ENCODE data around the gene HINFP. TPM values are rescaled to one million over a fixed set of nuclear protein-coding genes. Genes with fewer than 3 reads are reported as not detected.
A peak's percentile ranks its signal among the peaks of the same experiment; 100 is the strongest.

HINFP gene
- total and polyA plus RNA-seq, 9 of the 15 experiments (the other 6 are each of a cell fraction or from before 2014, with no cell fraction given) = 13.8 to 34.1 (median 22.5) TPM

GRCh38 chr11:119081682-119082260, 39.6 kb upstream of the HINFP start:
- peaks cover 59% of the 10 kb centered on the region; the same call in 2 of the 3 replicates for H3K36me3 ChIP-seq (ENCODE audit: control insufficient read depth, insufficient read depth, low read length)
- no TSS peak for BruUV-seq (replicated peaks)
- ChIA-PET CTCF (ENCODE audit: low intra/inter-chr PET ratio) (no interaction called here), POLR2A (interaction anchor here (0.6 to 2.5 kb wide), 8 partner anchors 7 to 75 kb away, joined by 3 to 17 read pairs (median 3); no protein-coding TSS in a partner anchor)
- in situ Hi-C loops (cut with MboI) = no loop called here
- 65% methylated on average over 7 of the region's 7 CpGs for WGBS (ENCODE audit: insufficient coverage, low coverage, missing lambda C conversion rate)
- DNase-seq (ENCODE audit: extremely low read depth in 1 of 4, low spot score in 3 of 4) = no peak
- TF ChIP-seq ZNF57 (CRISPR knock-in tag; IDR thresholded peaks at IDR 0.05) (no peak), NFIC (IDR thresholded peaks at IDR 0.05) (no peak), PRDM10 (IDR thresholded peaks at IDR 0.05; ENCODE audit: partially characterized antibody) (peak; percentile 16), SMC3 (conservative IDR thresholded peaks at IDR 0.05; ENCODE audit: insufficient read depth, low read depth, low read length) (no peak)
- no peaks in the 10 kb centered on the region for H3K9me3 ChIP-seq (replicated peaks; ENCODE audit: control insufficient read depth, insufficient read depth, low read depth, low read length)
- peaks cover 11 to 18% of the 10 kb centered on the region in 2 experiments; a peak in 3 of 5 replicates for H3K4me1 ChIP-seq (replicated peaks in 1 of 2; ENCODE audit: control insufficient read depth in 2 of 2, insufficient read depth in 2 of 2, low read length in 2 of 2)
- no peak for ATAC-seq
- H3K9me1 ChIP-seq (ENCODE audit: control insufficient read depth, insufficient read depth, low read length) = no peaks in the 10 kb centered on the region
- 0 out of 4 replicates have a peak overlapping the region, but pooled peaks of 1 of the 2 experiments have one; percentile 36 for H3K9ac ChIP-seq (ENCODE audit: insufficient read depth in 1 of 2, low read depth in 2 of 2, low read length in 2 of 2)
- peaks cover 17% of the 10 kb centered on the region for H3K79me2 ChIP-seq (ENCODE audit: control insufficient read depth, insufficient read depth, low read length)
- intact Hi-C loops (cut with micrococcal nuclease) = no loop called here
- no peaks in the 10 kb centered on the region for H4K20me1 ChIP-seq (replicated peaks; ENCODE audit: control insufficient read depth, insufficient read depth, low read length)
- no peak overlapping the region; the same call in 2 of the 3 replicates for H3K27ac ChIP-seq (ENCODE audit: extremely low read depth, low read depth, low read length)
- no peaks in the 10 kb centered on the region for H3K27me3 ChIP-seq (ENCODE audit: control insufficient read depth in 2 of 2, insufficient read depth in 2 of 2, low read length in 2 of 2)
- no peak overlapping the region for H3K4me3 ChIP-seq
- no peak overlapping the region for H2AFZ ChIP-seq (ENCODE audit: low read depth, low read length)
- FAIRE-seq = no peak
- no peak overlapping the region for H3K4me2 ChIP-seq (ENCODE audit: insufficient read depth, low read length)
